HCT116 (cell line): ENCODE data around the gene RABL3. TPM values are rescaled to one million over a fixed set of nuclear protein-coding genes. Genes with fewer than 3 reads are reported as not detected.

ENCODE experiments used
- ATAC-seq: fragments of 200-7000 bp; cut with Tn5 transposase; 2 replicates; pipeline ENCODE4 v1.9.1; 2020; ENCODE audit warnings: mild to moderate bottlenecking, moderate library complexity
- BruUV-seq: library from RNA; stranded (reverse); fragments of 400-500 nt; replicated peaks from 2 replicates; lab custom pipeline; 2021; lab: Mats Ljungman, UMichigan
- CTCF ChIA-PET: fragments of 300-600 bp; sonication (Branson Sonifier 250); formaldehyde crosslinking; loops from one replicate; lab custom pipeline; 2021; ENCODE audit warnings: antibody characterized with exemption; lab: Charles Lee
- POLR2A ChIA-PET: fragments of 300-600, 350-600 bp; sonication (Branson Sonifier 250); formaldehyde crosslinking; loops from one replicate; lab custom pipeline; 2021; ENCODE audit warnings: antibody characterized with exemption; lab: Charles Lee
- RAD21 ChIA-PET, 2 experiments: fragments of 300-600 bp; sonication (Branson Sonifier 250); formaldehyde crosslinking; loops; one replicate each; lab custom pipeline; 2023; ENCODE audit warnings: low total read pairs in 2 of 2; ENCODE audit not compliant: uncharacterized antibody in 2 of 2, unreplicated experiment in 2 of 2, low non-redundant PET in 1 of 2; lab: Charles Lee
- DNase-seq: peaks from one replicate; pipeline ENCODE4 v3.0.0-alpha.2; 2010; ENCODE audit warnings: low read depth, low spot score
- H2AFZ ChIP-seq: fragments of 200-600 bp; shearing (Covaris generic), sonication (generic); 2 replicates; pipeline ENCODE4 v1.6.1; 2017; ENCODE audit warnings: low read depth, mixed run types, mixed read lengths, antibody characterized with exemption, low read length; ENCODE audit not compliant: poor library complexity, severe bottlenecking
- H3K27ac ChIP-seq: 2 replicates; pipeline ENCODE4 v1.5.1; 2012; ENCODE audit warnings: low read depth, low read length
- H3K27me3 ChIP-seq: fragments of 200-600 bp; sonication (generic); 2 replicates; pipeline ENCODE4 v1.6.1; 2016; ENCODE audit warnings: mixed run types, low read length, mixed read lengths; ENCODE audit not compliant: insufficient read depth
- H3K36me3 ChIP-seq, 2 experiments: fragments of 200-500 bp in 1 of 2; fragments of 200-600 bp in 1 of 2; sonication (Bioruptor generic) in 1 of 2; sonication (generic) in 1 of 2; 2 replicates each; pipeline versions ENCODE4 v1.5.1 to v1.6.1; 2014 to 2016; ENCODE audit warnings: low read length in 2 of 2, inconsistent platforms in 1 of 2, mixed read lengths in 1 of 2, mixed run types in 1 of 2; ENCODE audit not compliant: insufficient read depth in 2 of 2, control insufficient read depth in 1 of 2
- H3K4me1 ChIP-seq, 2 experiments: fragments of 200-600 bp in 1 of 2; sonication (generic) in 1 of 2; 2 replicates each; pipeline versions ENCODE4 v1.5.1 to v1.6.1; 2012 to 2017; ENCODE audit warnings: low read length in 2 of 2, inconsistent platforms in 1 of 2, mild to moderate bottlenecking in 1 of 2, mixed read lengths in 1 of 2, mixed run types in 1 of 2, moderate library complexity in 1 of 2; ENCODE audit not compliant: insufficient read depth in 2 of 2, control insufficient read depth in 1 of 2
- H3K4me2 ChIP-seq: fragments of 200-600 bp; sonication (generic); 2 replicates; pipeline ENCODE4 v1.6.1; 2017; ENCODE audit warnings: mixed run types, low read length, mixed read lengths
- H3K4me3 ChIP-seq, 2 experiments: fragments of 200-600 bp in 1 of 2; sonication (generic) in 1 of 2; replicated peaks in 1 of 2; 2 replicates each; pipeline ENCODE4 v1.5.1; 2011 to 2016; ENCODE audit warnings: low read length in 2 of 2, control low read depth in 1 of 2, low read depth in 1 of 2, mild to moderate bottlenecking in 1 of 2, mixed read lengths in 1 of 2, mixed run types in 1 of 2
- H3K79me2 ChIP-seq: fragments of 200-600 bp; sonication (generic); 2 replicates; pipeline ENCODE4 v1.6.1; 2017; ENCODE audit warnings: mild to moderate bottlenecking, mixed run types, low read length, moderate library complexity, mixed read lengths; ENCODE audit not compliant: insufficient read depth
- H3K9ac ChIP-seq: fragments of 200-600 bp; sonication (generic); 2 replicates; pipeline ENCODE4 v1.6.1; 2016; ENCODE audit warnings: low read length, mixed read lengths
- H3K9me2 ChIP-seq: fragments of 200-600 bp; sonication (generic), shearing (Covaris generic); 2 replicates; pipeline ENCODE4 v1.6.1; 2017; ENCODE audit warnings: mixed run types, mild to moderate bottlenecking, moderate library complexity; ENCODE audit not compliant: insufficient read depth
- H3K9me3 ChIP-seq, 2 experiments: fragments of 200-500 bp in 1 of 2; fragments of 200-600 bp in 1 of 2; sonication (Bioruptor generic) in 1 of 2; sonication (generic) in 1 of 2; 2 replicates each; pipeline ENCODE4 v1.6.1; 2014 to 2017; ENCODE audit warnings: low read length in 2 of 2, mixed read lengths in 2 of 2, inconsistent platforms in 1 of 2, low read depth in 1 of 2, mild to moderate bottlenecking in 1 of 2, mixed run types in 1 of 2, moderate library complexity in 1 of 2; ENCODE audit not compliant: control insufficient read depth in 1 of 2, insufficient read depth in 1 of 2
- H4K20me1 ChIP-seq: fragments of 200-600 bp; sonication (generic), shearing (Covaris generic); 2 replicates; pipeline ENCODE4 v1.6.1; 2017; ENCODE audit warnings: mixed run types, mild to moderate bottlenecking, moderate library complexity; ENCODE audit not compliant: insufficient read depth
- CBX3 ChIP-seq: IDR thresholded peaks from 2 replicates; pipeline ENCODE4 v1.6.1; 2012; ENCODE audit warnings: low read depth
- EGR1 ChIP-seq: IDR thresholded peaks from 2 replicates; pipeline ENCODE4 v1.6.1; 2012; ENCODE audit warnings: low read depth
- ELF1 ChIP-seq: IDR thresholded peaks from 2 replicates; pipeline ENCODE4 v1.6.1; 2012; ENCODE audit warnings: low read depth, borderline replicate concordance
- EZH2 ChIP-seq: fragments of 200-600 bp; sonication (generic); IDR thresholded peaks from 2 replicates; pipeline ENCODE4 v1.6.1; 2017; ENCODE audit warnings: antibody characterized with exemption, mixed run types
- EZH2phosphoT487 ChIP-seq: fragments of 200-600 bp; IDR thresholded peaks from 2 replicates; pipeline ENCODE4 v1.6.1; 2018; ENCODE audit warnings: antibody characterized with exemption, borderline replicate concordance
- FOSL1 ChIP-seq: IDR thresholded peaks from 2 replicates; pipeline ENCODE4 v1.6.1; 2012; ENCODE audit warnings: low read depth
- POLR2A ChIP-seq: IDR thresholded peaks from 2 replicates; pipeline ENCODE4 v1.7.0; 2011; ENCODE audit warnings: borderline replicate concordance; ENCODE audit not compliant: insufficient read depth, insufficient read length; ENCODE audit errors: extremely low read depth
- POLR2AphosphoS5 ChIP-seq: IDR thresholded peaks from 2 replicates; pipeline ENCODE4 v1.6.1; 2011; ENCODE audit warnings: mild to moderate bottlenecking, low read depth, low read length, moderate library complexity
- SIN3A ChIP-seq: IDR thresholded peaks from 2 replicates; pipeline ENCODE4 v1.6.1; 2012; ENCODE audit warnings: low read depth
- SRF ChIP-seq: IDR thresholded peaks from 2 replicates; pipeline ENCODE4 v1.6.1; 2012; ENCODE audit warnings: low read depth
- TCF7L2 ChIP-seq: IDR thresholded peaks from 2 replicates; pipeline ENCODE4 v1.7.0; 2011; ENCODE audit warnings: borderline replicate concordance, inconsistent platforms; ENCODE audit not compliant: insufficient read depth, insufficient read length; ENCODE audit errors: extremely low read depth
- ZBTB33 ChIP-seq: IDR thresholded peaks from 2 replicates; pipeline ENCODE4 v1.6.1; 2011; ENCODE audit warnings: mild to moderate bottlenecking, low read length, moderate library complexity; ENCODE audit not compliant: insufficient replicate concordance; ENCODE audit errors: extremely low read depth
- ZNF274 ChIP-seq: fragments of 200-500 bp; sonication (Bioruptor generic); IDR thresholded peaks from 2 replicates; pipeline ENCODE4 v1.6.1; 2014; ENCODE audit warnings: mild to moderate bottlenecking, low read depth, low read length, inconsistent platforms
- intact Hi-C: fragments of 100-400 bp; cut with micrococcal nuclease; formaldehyde crosslinking; loops from 2 replicates; pipeline ENCODE4 v1.10.0; 2022
- total RNA-seq: library from RNA; stranded (reverse); gene quantifications from one replicate; pipeline ENCODE4 v1.2.1, GENCODE V29; 2021; ENCODE audit not compliant: unreplicated experiment
- TF ChIP-seq, protein P1 (sequence below): IDR thresholded peaks from 2 replicates; pipeline ENCODE4 v1.6.1; 2012

RABL3 gene
- total RNA-seq, 1 experiment from 2014 or later: 23.8 TPM

DNA sequence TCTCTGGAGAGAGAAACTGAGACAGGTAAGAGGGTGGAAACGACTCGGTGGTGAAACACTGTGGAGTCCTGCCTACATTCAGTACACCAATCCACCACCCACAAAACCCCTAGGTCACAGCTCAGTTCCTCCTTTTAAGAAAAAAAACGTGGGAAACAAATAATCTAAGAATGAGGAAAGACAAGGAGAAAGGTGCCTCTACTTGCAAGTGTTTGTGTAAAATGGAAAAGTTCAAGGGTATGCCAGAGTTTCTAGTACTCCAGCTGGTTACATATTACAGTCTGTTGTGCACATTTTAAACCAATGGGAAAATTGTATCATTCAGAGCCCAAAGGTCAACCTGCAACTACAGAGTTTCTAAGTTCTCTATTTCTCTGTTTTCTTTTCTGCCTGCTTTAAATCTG lies 92.5 kb downstream of the RABL3 start:
- H3K9me3 ChIP-seq: no peaks in the 10 kb centered on the region
- no peaks in the 10 kb centered on the region for H3K79me2 ChIP-seq
- ATAC-seq (no peak), DNase-seq (no peak)
- RAD21 ChIA-PET: no interaction called here
- H3K27me3 ChIP-seq: no peaks in the 10 kb centered on the region
- H3K4me1 ChIP-seq: no peaks in the 10 kb centered on the region
- intact Hi-C loops: no loop called here
- POLR2A ChIA-PET: no interaction called here
- CTCF ChIA-PET: no interaction called here
- no peak overlapping the region for H3K4me3 ChIP-seq
- H2AFZ ChIP-seq: no peak overlapping the region
- BruUV-seq: no TSS peak
- H3K4me2 ChIP-seq: no peak overlapping the region
- no peak overlapping the region for H3K27ac ChIP-seq
- no peaks in the 10 kb centered on the region for H3K9me2 ChIP-seq
- H4K20me1 ChIP-seq: no peaks in the 10 kb centered on the region
- H3K36me3 ChIP-seq: no peaks in the 10 kb centered on the region
- no peak overlapping the region for H3K9ac ChIP-seq
- no peak for TF ChIP-seq SIN3A
- TF ChIP-seq CBX3: no peak
- TF ChIP-seq ZBTB33: no peak
- TF ChIP-seq EZH2: no peak
- no peak for TF ChIP-seq EZH2phosphoT487
- no peak for TF ChIP-seq ELF1
- no peak for TF ChIP-seq FOSL1
- TF ChIP-seq EGR1: no peak
- no peak for TF ChIP-seq POLR2A
- TF ChIP-seq SRF: no peak
- TF ChIP-seq, all 23 proteins: peak for 0

DNA sequence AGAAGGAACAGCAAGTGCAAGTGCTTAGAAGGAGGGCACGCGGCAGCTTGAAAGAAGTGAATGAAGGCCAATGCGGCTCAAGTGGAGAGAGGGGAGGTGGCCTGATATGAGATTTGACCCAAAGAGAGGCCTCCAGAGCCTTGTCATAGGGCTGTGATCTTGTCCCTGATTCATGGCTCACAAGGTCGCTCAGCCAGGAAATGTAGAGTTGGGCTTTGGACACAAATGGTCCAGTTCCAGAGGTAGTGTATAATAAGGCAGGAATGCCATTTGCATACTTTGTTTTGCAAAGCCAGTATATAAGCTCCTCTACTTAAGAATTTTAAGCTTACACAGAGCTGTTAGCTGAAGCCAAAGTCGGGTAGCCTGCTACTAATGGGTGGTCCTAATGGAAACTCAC lies 94.0 kb downstream of the RABL3 start:
- no peaks in the 10 kb centered on the region for H3K9me3 ChIP-seq
- no peak overlapping the region for H3K27ac ChIP-seq
- ChIA-PET RAD21 (no interaction called here), CTCF (no interaction called here), POLR2A (no interaction called here)
- H2AFZ ChIP-seq: no peak overlapping the region
- H4K20me1 ChIP-seq: no peaks in the 10 kb centered on the region
- no peaks in the 10 kb centered on the region for H3K9me2 ChIP-seq
- H3K27me3 ChIP-seq: no peaks in the 10 kb centered on the region
- H3K79me2 ChIP-seq: no peaks in the 10 kb centered on the region
- no peak overlapping the region for H3K9ac ChIP-seq
- DNase-seq (no peak), ATAC-seq (no peak)
- intact Hi-C loops: no loop called here
- TF ChIP-seq EZH2phosphoT487: no peak
- no peak for TF ChIP-seq POLR2AphosphoS5
- TF ChIP-seq, protein P1, sequence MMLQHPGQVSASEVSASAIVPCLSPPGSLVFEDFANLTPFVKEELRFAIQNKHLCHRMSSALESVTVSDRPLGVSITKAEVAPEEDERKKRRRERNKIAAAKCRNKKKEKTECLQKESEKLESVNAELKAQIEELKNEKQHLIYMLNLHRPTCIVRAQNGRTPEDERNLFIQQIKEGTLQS: no peak
- no peak for TF ChIP-seq TCF7L2
- no peak for TF ChIP-seq SIN3A
- TF ChIP-seq ZBTB33: no peak
- TF ChIP-seq ZNF274: no peak
- H3K4me3 ChIP-seq: no peak overlapping the region
- no TSS peak for BruUV-seq
- no peaks in the 10 kb centered on the region for H3K4me1 ChIP-seq
- no peak overlapping the region for H3K4me2 ChIP-seq
- no peaks in the 10 kb centered on the region for H3K36me3 ChIP-seq
